Measurements from ENCODE around the gene PCGF5.

DNA sequence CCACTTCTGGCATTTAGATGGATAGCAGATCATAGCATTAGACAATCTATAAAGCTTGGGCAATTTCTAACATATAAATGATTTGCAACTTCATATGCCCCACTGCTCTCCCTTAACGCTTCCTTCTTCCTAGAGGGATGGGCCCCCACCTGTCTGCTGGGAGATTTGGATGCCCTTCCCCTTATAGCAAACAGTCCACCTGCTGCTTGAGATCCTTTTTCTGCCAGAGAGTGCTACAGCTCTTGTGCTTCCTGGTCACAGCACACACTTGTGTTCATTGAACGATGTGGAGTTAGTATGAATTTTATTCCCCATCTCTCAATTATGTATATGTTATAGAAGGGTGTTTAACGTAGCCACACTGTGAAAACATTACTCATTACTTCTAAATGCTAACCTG lies 10.4 kb upstream of the PCGF5 start:
- TF ChIP-seq OSR2 (tag by site-specific recombination; IDR thresholded peaks at IDR 0.05), result no peak
- TF ChIP-seq, protein P1, sequence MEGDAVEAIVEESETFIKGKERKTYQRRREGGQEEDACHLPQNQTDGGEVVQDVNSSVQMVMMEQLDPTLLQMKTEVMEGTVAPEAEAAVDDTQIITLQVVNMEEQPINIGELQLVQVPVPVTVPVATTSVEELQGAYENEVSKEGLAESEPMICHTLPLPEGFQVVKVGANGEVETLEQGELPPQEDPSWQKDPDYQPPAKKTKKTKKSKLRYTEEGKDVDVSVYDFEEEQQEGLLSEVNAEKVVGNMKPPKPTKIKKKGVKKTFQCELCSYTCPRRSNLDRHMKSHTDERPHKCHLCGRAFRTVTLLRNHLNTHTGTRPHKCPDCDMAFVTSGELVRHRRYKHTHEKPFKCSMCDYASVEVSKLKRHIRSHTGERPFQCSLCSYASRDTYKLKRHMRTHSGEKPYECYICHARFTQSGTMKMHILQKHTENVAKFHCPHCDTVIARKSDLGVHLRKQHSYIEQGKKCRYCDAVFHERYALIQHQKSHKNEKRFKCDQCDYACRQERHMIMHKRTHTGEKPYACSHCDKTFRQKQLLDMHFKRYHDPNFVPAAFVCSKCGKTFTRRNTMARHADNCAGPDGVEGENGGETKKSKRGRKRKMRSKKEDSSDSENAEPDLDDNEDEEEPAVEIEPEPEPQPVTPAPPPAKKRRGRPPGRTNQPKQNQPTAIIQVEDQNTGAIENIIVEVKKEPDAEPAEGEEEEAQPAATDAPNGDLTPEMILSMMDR (tag by site-specific recombination; IDR thresholded peaks at IDR 0.05), result no peak
- TF ChIP-seq, protein P2, sequence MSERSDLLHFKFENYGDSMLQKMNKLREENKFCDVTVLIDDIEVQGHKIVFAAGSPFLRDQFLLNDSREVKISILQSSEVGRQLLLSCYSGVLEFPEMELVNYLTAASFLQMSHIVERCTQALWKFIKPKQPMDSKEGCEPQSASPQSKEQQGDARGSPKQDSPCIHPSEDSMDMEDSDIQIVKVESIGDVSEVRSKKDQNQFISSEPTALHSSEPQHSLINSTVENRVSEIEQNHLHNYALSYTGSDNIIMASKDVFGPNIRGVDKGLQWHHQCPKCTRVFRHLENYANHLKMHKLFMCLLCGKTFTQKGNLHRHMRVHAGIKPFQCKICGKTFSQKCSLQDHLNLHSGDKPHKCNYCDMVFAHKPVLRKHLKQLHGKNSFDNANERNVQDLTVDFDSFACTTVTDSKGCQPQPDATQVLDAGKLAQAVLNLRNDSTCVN (tag by site-specific recombination; optimal IDR thresholded peaks at IDR 0.05), result no peak
- TF ChIP-seq ZNF433 (tag by site-specific recombination; IDR thresholded peaks at IDR 0.05; ENCODE audit: low read depth), result no peak
- no peak for TF ChIP-seq SP2 (tag by site-specific recombination; IDR thresholded peaks at IDR 0.05)
- TF ChIP-seq ZNF777 (tag by site-specific recombination; IDR thresholded peaks at IDR 0.05; ENCODE audit: borderline replicate concordance), result no peak
- no peak for TF ChIP-seq ZNF350 (tag by site-specific recombination; IDR thresholded peaks at IDR 0.05)
- no peak for TF ChIP-seq ZFP37 (tag by site-specific recombination; IDR thresholded peaks at IDR 0.05)
- TF ChIP-seq PRDM1 (tag by site-specific recombination; IDR thresholded peaks at IDR 0.05), result no peak
- TF ChIP-seq ZNF510 (tag by site-specific recombination; IDR thresholded peaks at IDR 0.05; ENCODE audit: insufficient replicate concordance), result no peak
- TF ChIP-seq ZEB2 (tag by site-specific recombination; IDR thresholded peaks at IDR 0.05), result no peak
- no peak for TF ChIP-seq ZBTB7A (tag by site-specific recombination; IDR thresholded peaks at IDR 0.05; ENCODE audit: low read depth)

Measured in HEK293 (cell line).